ENCODE measurements around the gene PLPPR2.

DNA sequence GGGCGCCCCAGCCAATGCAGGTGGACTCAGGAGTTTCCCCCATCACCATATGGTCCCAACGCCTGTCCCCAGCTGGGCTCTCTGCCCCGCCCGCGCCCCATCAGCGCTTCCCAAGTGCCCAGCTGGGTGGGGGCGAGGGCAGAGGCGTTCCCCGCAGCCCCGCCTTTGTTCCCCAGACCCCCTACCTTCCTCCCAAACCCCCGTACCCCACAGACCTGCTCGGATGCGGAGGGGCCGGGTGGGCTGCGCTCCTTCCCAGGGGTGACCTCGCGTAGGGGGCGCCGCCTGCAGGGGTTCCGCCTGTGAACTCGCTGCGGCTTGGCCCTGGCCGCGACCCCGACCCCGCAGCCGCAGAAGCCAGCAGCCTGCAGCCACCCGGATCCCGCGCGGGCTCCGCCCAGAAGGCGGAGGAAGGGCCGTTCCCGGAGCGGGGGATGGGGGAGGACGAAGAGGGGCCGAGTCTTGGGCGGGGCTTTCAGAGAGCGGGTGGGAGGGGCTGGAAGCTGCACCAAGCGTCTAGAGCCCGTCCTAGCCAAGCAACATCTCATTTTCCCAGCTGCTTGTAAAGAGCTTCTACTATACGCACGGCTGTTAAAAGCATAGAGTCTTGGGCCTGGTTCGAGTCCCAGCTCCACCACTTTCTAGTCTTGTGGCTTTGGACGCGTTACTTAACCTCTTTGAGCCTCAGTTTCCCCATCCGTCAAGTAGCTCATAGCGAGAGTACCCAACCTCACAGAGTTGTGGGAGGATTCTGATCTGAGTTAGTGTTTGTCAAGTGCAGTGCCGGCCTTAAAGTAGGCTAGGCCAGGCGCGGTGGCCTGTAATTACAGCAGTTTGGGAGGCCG, 15.8 kb upstream of the PLPPR2 start, which contains the start of gene RAB3D:
- TF ChIP-seq, protein P1, sequence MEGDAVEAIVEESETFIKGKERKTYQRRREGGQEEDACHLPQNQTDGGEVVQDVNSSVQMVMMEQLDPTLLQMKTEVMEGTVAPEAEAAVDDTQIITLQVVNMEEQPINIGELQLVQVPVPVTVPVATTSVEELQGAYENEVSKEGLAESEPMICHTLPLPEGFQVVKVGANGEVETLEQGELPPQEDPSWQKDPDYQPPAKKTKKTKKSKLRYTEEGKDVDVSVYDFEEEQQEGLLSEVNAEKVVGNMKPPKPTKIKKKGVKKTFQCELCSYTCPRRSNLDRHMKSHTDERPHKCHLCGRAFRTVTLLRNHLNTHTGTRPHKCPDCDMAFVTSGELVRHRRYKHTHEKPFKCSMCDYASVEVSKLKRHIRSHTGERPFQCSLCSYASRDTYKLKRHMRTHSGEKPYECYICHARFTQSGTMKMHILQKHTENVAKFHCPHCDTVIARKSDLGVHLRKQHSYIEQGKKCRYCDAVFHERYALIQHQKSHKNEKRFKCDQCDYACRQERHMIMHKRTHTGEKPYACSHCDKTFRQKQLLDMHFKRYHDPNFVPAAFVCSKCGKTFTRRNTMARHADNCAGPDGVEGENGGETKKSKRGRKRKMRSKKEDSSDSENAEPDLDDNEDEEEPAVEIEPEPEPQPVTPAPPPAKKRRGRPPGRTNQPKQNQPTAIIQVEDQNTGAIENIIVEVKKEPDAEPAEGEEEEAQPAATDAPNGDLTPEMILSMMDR (IDR thresholded peaks at IDR 0.05): no peak
- TF ChIP-seq POLR2A (IDR thresholded peaks at IDR 0.05): peak in 1 of 2 donors; percentile 40

Measured in suprapubic skin (tissue), 3 donors.